ENCODE measurements around the gene KCND2.

KCND2 gene

DNA sequence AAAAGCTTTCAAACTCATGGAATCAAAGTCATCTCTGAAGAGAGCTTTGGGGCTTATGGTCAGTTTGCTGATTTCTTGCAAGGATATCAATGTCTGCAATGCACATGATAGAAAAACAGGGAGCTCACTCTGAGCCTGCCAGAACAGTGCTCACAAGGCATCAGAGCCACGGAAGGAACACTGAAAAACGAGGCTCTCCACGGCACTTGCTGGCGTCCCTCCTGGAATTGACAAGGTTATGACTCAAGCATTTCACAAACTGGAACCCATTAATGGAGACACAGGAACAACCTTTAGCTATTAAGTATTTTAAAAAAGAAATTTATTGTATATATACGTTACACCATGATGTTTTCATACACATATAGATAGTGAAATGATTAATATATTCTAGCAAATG is 266.3 kb downstream of the KCND2 start:
- TF ChIP-seq POLR2A (IDR thresholded peaks at IDR 0.05; ENCODE audit: extremely low read depth, insufficient read length) (no peak), MYC (IDR thresholded peaks at IDR 0.05; ENCODE audit: low read depth, low read length) (no peak)
- TF ChIP-seq, protein P1, sequence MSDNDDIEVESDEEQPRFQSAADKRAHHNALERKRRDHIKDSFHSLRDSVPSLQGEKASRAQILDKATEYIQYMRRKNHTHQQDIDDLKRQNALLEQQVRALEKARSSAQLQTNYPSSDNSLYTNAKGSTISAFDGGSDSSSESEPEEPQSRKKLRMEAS (IDR thresholded peaks at IDR 0.05; ENCODE audit: low read depth, low read length): no peak
- TF ChIP-seq, protein P2, sequence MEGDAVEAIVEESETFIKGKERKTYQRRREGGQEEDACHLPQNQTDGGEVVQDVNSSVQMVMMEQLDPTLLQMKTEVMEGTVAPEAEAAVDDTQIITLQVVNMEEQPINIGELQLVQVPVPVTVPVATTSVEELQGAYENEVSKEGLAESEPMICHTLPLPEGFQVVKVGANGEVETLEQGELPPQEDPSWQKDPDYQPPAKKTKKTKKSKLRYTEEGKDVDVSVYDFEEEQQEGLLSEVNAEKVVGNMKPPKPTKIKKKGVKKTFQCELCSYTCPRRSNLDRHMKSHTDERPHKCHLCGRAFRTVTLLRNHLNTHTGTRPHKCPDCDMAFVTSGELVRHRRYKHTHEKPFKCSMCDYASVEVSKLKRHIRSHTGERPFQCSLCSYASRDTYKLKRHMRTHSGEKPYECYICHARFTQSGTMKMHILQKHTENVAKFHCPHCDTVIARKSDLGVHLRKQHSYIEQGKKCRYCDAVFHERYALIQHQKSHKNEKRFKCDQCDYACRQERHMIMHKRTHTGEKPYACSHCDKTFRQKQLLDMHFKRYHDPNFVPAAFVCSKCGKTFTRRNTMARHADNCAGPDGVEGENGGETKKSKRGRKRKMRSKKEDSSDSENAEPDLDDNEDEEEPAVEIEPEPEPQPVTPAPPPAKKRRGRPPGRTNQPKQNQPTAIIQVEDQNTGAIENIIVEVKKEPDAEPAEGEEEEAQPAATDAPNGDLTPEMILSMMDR (IDR thresholded peaks at IDR 0.05; ENCODE audit: low read depth, low read length): no peak
- H3K4me3 ChIP-seq (ENCODE audit: low read depth, low read length): no peak overlapping the region
- DNase-seq (ENCODE audit: low read depth): no peak

DNA sequence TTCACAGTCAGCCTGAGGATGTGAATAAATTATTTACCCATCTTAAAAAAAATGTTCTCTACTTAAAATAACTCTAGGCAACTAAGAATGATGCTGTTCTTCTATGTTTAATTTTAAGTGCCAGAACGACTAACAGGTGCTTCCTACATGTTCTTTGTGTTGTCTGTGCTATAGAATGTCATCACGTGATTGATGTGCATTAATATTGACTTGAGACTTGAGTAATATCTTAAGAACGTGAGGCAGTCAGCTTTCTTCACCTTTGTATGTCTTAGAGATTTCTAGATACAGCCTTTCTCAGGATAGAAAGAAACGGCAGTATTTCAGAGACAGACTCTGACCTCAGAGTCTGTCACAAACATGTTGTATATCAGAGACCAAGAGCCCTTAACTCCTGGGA is 274.6 kb downstream of the KCND2 start:
- DNase-seq (ENCODE audit: low read depth): no peak
- H3K4me3 ChIP-seq (ENCODE audit: low read depth, low read length): no peak overlapping the region
- TF ChIP-seq, protein P2 (IDR thresholded peaks at IDR 0.05; ENCODE audit: low read depth, low read length): no peak
- TF ChIP-seq, protein P1 (IDR thresholded peaks at IDR 0.05; ENCODE audit: low read depth, low read length): no peak
- TF ChIP-seq POLR2A (IDR thresholded peaks at IDR 0.05; ENCODE audit: extremely low read depth, insufficient read length) (no peak), MYC (IDR thresholded peaks at IDR 0.05; ENCODE audit: low read depth, low read length) (no peak)

DNA sequence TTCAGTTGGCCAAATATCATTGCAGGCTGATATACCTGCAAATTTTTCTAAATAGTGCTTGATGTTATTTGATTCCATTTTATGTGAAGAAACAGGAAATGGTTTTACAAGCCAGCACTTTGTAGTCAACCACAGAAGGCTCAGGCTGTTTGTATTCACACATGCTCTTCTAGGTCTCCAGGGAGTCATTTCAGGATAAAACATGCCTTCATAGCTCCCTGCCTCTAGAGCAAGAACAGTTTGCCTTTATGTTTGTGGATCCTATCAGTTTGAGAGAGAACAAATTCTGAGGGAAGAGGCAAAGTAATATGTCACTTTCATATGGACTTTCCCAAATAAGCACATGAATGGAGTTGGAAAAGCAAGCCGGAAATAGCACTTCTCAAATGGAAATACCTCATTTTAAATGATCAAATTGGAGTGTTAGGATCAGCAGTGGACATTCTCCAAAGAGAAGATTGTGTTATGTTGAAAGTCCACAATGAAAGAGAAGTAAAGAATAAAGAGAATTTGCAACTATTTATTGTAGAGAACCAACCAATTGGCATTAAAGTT is 277.6 kb downstream of the KCND2 start:
- H3K4me3 ChIP-seq (ENCODE audit: low read depth, low read length): no peak overlapping the region
- DNase-seq (ENCODE audit: low read depth): peak; percentile 87
- TF ChIP-seq POLR2A (IDR thresholded peaks at IDR 0.05; ENCODE audit: extremely low read depth, insufficient read length) (no peak), MYC (IDR thresholded peaks at IDR 0.05; ENCODE audit: low read depth, low read length) (peak; percentile 69; the same call in 1 of the 2 replicates)
- TF ChIP-seq, protein P1 (IDR thresholded peaks at IDR 0.05; ENCODE audit: low read depth, low read length): peak; percentile 84
- TF ChIP-seq, protein P2 (IDR thresholded peaks at IDR 0.05; ENCODE audit: low read depth, low read length): no peak

DNA sequence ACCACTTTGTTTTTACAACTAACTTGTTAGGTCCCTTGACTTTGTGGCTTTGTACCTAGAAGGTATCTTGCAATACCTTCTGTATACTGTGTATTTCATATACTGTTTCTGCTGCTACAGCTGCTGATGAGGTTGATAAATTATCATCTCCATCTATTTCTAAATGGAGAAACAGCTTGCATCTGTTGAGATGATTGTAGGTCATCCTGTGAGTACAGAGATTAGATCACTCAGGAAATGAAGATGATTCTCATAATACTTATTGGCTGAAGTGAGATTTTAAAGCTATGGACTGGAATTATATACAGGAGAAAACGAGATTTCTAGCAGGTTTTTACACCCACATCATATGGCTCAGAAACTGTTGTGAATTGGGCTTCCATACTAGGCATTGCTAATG is 280.5 kb downstream of the KCND2 start:
- H3K4me3 ChIP-seq (ENCODE audit: low read depth, low read length): no peak overlapping the region
- DNase-seq (ENCODE audit: low read depth): no peak
- TF ChIP-seq, protein P1 (IDR thresholded peaks at IDR 0.05; ENCODE audit: low read depth, low read length): no peak
- TF ChIP-seq MYC (IDR thresholded peaks at IDR 0.05; ENCODE audit: low read depth, low read length): no peak
- TF ChIP-seq, protein P2 (IDR thresholded peaks at IDR 0.05; ENCODE audit: low read depth, low read length): no peak
- TF ChIP-seq POLR2A (IDR thresholded peaks at IDR 0.05; ENCODE audit: extremely low read depth, insufficient read length): no peak

DNA sequence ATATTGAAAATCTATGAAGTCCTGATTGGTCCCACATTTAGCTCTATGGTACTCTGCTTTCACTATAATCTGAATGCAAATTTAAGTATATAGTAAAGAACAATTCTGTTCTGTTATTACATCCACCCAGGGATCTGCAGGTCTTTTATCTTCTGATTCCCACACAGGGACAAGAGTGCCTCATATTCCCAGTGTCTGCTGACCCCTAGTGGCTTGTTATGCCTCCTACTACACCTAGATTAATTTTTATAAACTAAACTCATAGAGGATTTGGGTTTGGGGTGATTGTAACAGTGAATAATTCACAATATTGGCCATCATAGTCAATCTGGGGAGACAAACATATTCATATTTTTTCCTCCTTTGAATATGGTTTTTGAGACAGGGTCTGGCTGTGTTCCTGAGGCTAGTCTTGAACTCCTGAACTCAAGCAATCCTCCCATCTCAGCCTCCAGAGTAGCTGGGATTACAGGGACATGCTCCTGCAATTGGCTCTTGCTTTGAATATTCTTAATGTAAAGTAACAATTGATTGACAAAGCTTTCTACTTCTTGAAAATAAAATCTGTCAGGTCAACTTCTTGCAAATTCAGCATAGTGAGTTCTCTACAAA is 282.1 kb downstream of the KCND2 start:
- H3K4me3 ChIP-seq (ENCODE audit: low read depth, low read length): no peak overlapping the region
- peak; percentile 70 for DNase-seq (ENCODE audit: low read depth)
- TF ChIP-seq, protein P2 (IDR thresholded peaks at IDR 0.05; ENCODE audit: low read depth, low read length): peak; percentile 65
- TF ChIP-seq, protein P1 (IDR thresholded peaks at IDR 0.05; ENCODE audit: low read depth, low read length): no peak
- TF ChIP-seq MYC (IDR thresholded peaks at IDR 0.05; ENCODE audit: low read depth, low read length): no peak

All from NB4 (cell line).